NB4 (cell line): ENCODE results near the gene GABBR1.
A peak's percentile ranks its signal among the peaks of the same experiment; 100 is the strongest.

Experiments used
- DNase-seq: peaks from one replicate; pipeline ENCODE4 v3.0.0; 2010; ENCODE audit warnings: low read depth
- H3K4me3 ChIP-seq: one replicate; pipeline ENCODE4 v1.5.1; 2011; ENCODE audit warnings: mild to moderate bottlenecking, low read depth, low read length, moderate library complexity
- MAX ChIP-seq: IDR thresholded peaks from 2 replicates; pipeline ENCODE4 v1.6.1; 2011; ENCODE audit warnings: low read depth, low read length
- MYC ChIP-seq: IDR thresholded peaks from 2 replicates; pipeline ENCODE4 v1.6.1; 2011; ENCODE audit warnings: low read depth, low read length
- POLR2A ChIP-seq: IDR thresholded peaks from 2 replicates; pipeline ENCODE4 v1.6.1; 2011; ENCODE audit warnings: mild to moderate bottlenecking; ENCODE audit not compliant: insufficient read length; ENCODE audit errors: extremely low read depth
- TF ChIP-seq, protein P1 (sequence below): IDR thresholded peaks from one replicate; pipeline ENCODE4 v1.5.1; 2012; ENCODE audit warnings: low read depth, low read length

GABBR1 gene

DNA sequence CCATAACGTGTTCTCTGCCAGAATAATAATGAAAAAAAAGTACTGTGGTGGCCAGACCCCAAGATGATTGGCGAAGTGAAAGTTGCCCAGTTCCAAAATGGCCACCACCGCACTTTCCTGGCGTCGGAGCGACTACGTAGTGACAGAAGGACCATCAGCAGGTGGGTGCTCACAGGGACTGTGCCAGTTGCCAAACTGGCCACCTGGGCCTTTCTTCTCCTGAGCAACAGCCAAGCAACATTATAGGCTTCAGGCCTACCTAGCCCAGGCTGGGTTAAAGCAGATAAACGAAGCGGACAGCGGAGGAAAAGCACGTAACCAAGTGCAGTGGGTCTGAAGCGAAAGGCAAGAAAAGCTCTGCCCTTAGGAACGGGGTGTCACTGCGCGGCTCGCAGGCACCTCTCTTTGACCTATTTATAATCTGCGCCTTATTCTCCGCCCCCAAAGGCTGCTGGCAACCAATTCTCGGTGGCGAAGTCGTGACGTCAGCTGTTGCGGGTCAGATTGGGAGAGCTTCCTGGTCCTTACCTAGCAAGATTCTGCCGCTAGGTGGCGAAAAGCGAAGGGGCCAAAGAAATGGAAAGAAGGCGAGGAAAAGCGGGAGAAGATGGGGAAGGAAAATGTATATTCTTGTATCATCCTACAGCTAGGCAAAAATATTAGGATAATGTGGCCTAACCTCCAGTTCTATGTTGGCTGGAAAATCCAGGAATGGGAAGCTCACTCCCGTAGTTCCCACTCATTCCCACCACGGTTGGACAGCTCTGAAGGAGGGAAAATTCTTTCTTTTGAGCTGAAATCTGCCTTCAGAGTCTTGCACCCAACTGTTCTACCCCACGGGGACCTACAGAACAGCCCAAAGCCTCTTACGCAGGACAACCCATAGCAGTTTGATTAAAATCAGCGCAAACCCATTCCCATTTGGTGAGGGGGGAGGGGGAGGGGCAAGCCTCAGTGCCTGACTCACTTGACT, 17.0 kb upstream of the GABBR1 start:
- peak; percentile 93 for DNase-seq
- TF ChIP-seq, protein P1, sequence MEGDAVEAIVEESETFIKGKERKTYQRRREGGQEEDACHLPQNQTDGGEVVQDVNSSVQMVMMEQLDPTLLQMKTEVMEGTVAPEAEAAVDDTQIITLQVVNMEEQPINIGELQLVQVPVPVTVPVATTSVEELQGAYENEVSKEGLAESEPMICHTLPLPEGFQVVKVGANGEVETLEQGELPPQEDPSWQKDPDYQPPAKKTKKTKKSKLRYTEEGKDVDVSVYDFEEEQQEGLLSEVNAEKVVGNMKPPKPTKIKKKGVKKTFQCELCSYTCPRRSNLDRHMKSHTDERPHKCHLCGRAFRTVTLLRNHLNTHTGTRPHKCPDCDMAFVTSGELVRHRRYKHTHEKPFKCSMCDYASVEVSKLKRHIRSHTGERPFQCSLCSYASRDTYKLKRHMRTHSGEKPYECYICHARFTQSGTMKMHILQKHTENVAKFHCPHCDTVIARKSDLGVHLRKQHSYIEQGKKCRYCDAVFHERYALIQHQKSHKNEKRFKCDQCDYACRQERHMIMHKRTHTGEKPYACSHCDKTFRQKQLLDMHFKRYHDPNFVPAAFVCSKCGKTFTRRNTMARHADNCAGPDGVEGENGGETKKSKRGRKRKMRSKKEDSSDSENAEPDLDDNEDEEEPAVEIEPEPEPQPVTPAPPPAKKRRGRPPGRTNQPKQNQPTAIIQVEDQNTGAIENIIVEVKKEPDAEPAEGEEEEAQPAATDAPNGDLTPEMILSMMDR = peak; percentile 90
- TF ChIP-seq MYC (no peak), MAX (peak; percentile 23; the same call in 1 of the 2 replicates)
- H3K4me3 ChIP-seq = peak overlapping the region; percentile 34

- DNase-seq = peak; percentile 41
- TF ChIP-seq POLR2A (no peak), MAX (no peak), MYC (no peak)
- TF ChIP-seq, protein P1 = peak; percentile 71
- no peak overlapping the region for H3K4me3 ChIP-seq
Observed at GRCh38 chr6:29647927-29648642, 15.1 kb upstream of the GABBR1 start.

- TF ChIP-seq MYC (no peak), POLR2A (no peak), MAX (no peak)
- TF ChIP-seq, protein P1 = no peak
- no peak for DNase-seq
- no peak overlapping the region for H3K4me3 ChIP-seq
Observed at GRCh38 chr6:29641430-29642148, 8.6 kb upstream of the GABBR1 start.

DNA sequence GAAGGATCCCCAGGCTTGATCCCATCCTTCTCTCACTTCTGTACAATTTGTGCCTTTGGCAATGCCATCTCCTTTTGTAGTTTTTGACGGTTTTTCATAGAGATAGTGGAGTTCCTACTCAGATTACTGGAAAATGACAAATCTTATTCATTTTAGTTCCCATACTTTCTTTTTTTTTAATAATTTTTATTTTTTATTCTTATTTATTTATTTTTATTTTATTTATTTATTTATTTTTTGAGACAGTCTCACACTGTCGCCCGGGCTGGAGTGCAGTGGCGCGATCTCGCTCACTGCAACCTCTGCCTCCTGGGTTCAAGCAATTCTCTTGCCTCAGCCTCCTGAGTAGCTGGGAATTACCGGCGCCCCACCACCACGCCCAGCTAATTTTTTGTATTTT, 4.3 kb upstream of the GABBR1 start:
- TF ChIP-seq MYC (no peak), POLR2A (no peak), MAX (no peak)
- TF ChIP-seq, protein P1 = no peak
- H3K4me3 ChIP-seq = no peak overlapping the region
- no peak for DNase-seq

GRCh38 chr6:29633534-29633905, 537 bp upstream of the GABBR1 start:
- no peak for DNase-seq
- TF ChIP-seq MYC = no peak
- TF ChIP-seq, protein P1 = no peak
- TF ChIP-seq MAX = no peak
- TF ChIP-seq POLR2A = no peak
- H3K4me3 ChIP-seq = no peak overlapping the region
